K562 (cell line): Measurements from ENCODE around the gene FGFR1OP2. TPM values are rescaled to one million over a fixed set of nuclear protein-coding genes. Genes with fewer than 3 reads are reported as not detected.

Experiments used
- ATAC-seq: fragments of 200-7000 bp; cut with Tn5 transposase; 3 replicates; pipeline ENCODE4 v1.9.1; 2020; ENCODE audit warnings: moderate library complexity
- BruUV-seq: library from RNA; stranded (reverse); fragments of 400-500 nt; replicated peaks from 2 replicates; lab custom pipeline; 2021; lab: Mats Ljungman, UMichigan
- CTCF ChIA-PET: fragments of 300-600 bp; formaldehyde crosslinking; extraction: SDS; loops from one replicate; lab custom pipeline; 2021; ENCODE audit warnings: low intra/inter-chr PET ratio; lab: Yijun Ruan, JAX
- POLR2A ChIA-PET: fragments of 300-600, 350-650 bp; sonication (Branson Sonifier 250); formaldehyde crosslinking; extraction: SDS; loops from one replicate; lab custom pipeline; 2021; ENCODE audit warnings: antibody characterized with exemption, inconsistent platforms; lab: Yijun Ruan, JAX
- DNase-seq, 4 experiments: peaks; one replicate each; pipeline versions ENCODE4 v3.0.0 to v3.0.0-alpha.2; 2011 to 2018; ENCODE audit warnings: low spot score in 3 of 4, mixed read lengths in 3 of 4; ENCODE audit errors: extremely low read depth in 1 of 4
- FAIRE-seq: peaks from 2 replicates; lab custom pipeline; 2011; peaks lifted over from hg19 to GRCh38; lab: Jason Lieb, UNC
- H2AFZ ChIP-seq: 2 replicates; pipeline ENCODE4 v1.6.0; 2011; ENCODE audit warnings: low read depth, low read length, control low read depth, inconsistent platforms
- H3K27ac ChIP-seq: fragments of 200-600 bp; 3 replicates; pipeline ENCODE4 v1.8.0; 2011; ENCODE audit warnings: low read depth, mild to moderate bottlenecking, control low read depth, inconsistent platforms, low read length, moderate library complexity, mixed read lengths; ENCODE audit errors: extremely low read depth
- H3K27me3 ChIP-seq, 2 experiments: fragments of 300-600 bp in 1 of 2; 2 replicates in 1 of 2; 3 replicates in 1 of 2; pipeline versions ENCODE4 v1.6.0 to v1.8.0; 2011; ENCODE audit warnings: inconsistent platforms in 2 of 2, low read length in 2 of 2, mild to moderate bottlenecking in 1 of 2, mixed read lengths in 1 of 2, moderate library complexity in 1 of 2; ENCODE audit not compliant: control insufficient read depth in 2 of 2, insufficient read depth in 2 of 2
- H3K36me3 ChIP-seq: fragments of 300-600 bp; 3 replicates; pipeline ENCODE4 v1.8.0; 2011; ENCODE audit warnings: mild to moderate bottlenecking, low read length, inconsistent platforms; ENCODE audit not compliant: control insufficient read depth, insufficient read depth
- H3K4me1 ChIP-seq, 2 experiments: fragments of 200-600 bp in 1 of 2; replicated peaks in 1 of 2; 2 replicates in 1 of 2; 3 replicates in 1 of 2; pipeline versions ENCODE4 v1.5.1 to v1.8.0; 2011; ENCODE audit warnings: inconsistent platforms in 2 of 2, low read length in 2 of 2, mild to moderate bottlenecking in 1 of 2, mixed read lengths in 1 of 2, moderate library complexity in 1 of 2; ENCODE audit not compliant: control insufficient read depth in 2 of 2, insufficient read depth in 2 of 2
- H3K4me2 ChIP-seq: 2 replicates; pipeline ENCODE4 v1.6.1; 2011; ENCODE audit warnings: low read length, control low read depth, inconsistent platforms, mixed read lengths; ENCODE audit not compliant: insufficient read depth
- H3K4me3 ChIP-seq: fragments of 200-600 bp; sonication (generic), shearing (Covaris generic); 2 replicates; pipeline ENCODE4 v1.5.1; 2016; ENCODE audit warnings: control low read depth, inconsistent platforms
- H3K79me2 ChIP-seq: fragments of 200-600 bp; 3 replicates; pipeline ENCODE4 v1.8.0; 2011; ENCODE audit warnings: low read length, inconsistent platforms; ENCODE audit not compliant: control insufficient read depth, insufficient read depth
- H3K9ac ChIP-seq, 2 experiments: 2 replicates each; pipeline versions ENCODE4 v1.6.0 to v1.6.1; 2011; ENCODE audit warnings: low read depth in 2 of 2, low read length in 2 of 2, control low read depth in 1 of 2, inconsistent platforms in 1 of 2, mild to moderate bottlenecking in 1 of 2, mixed read lengths in 1 of 2; ENCODE audit not compliant: insufficient read depth in 1 of 2
- H3K9me1 ChIP-seq: one replicate; pipeline ENCODE4 v1.6.0; 2011; ENCODE audit warnings: inconsistent platforms, mild to moderate bottlenecking, low read length, moderate library complexity; ENCODE audit not compliant: control insufficient read depth, insufficient read depth
- H3K9me3 ChIP-seq: replicated peaks from 2 replicates; pipeline ENCODE4 v1.5.1; 2011; ENCODE audit warnings: low read depth, low read length, inconsistent platforms; ENCODE audit not compliant: control insufficient read depth, insufficient read depth
- H4K20me1 ChIP-seq: replicated peaks from 2 replicates; pipeline ENCODE4 v1.6.1; 2011; ENCODE audit warnings: low read length, inconsistent platforms, mixed read lengths; ENCODE audit not compliant: control insufficient read depth, insufficient read depth
- L3MBTL2 ChIP-seq: fragments of 450-650 bp; IDR thresholded peaks from 2 replicates; pipeline ENCODE4 v1.6.1; 2016; ENCODE audit warnings: mild to moderate bottlenecking, moderate library complexity
- PRPF4 ChIP-seq: fragments of 200-400 bp; formaldehyde crosslinking; IDR thresholded peaks from one replicate; pipeline ENCODE4 v1.6.1; 2017; ENCODE audit warnings: low read length, low read depth, mild to moderate bottlenecking; ENCODE audit not compliant: insufficient read depth, poor library complexity, severe bottlenecking
- ZNF121 ChIP-seq: sonication (generic); formaldehyde crosslinking; conservative IDR thresholded peaks from 2 replicates; pipeline ENCODE4 v1.8.0; 2022; ENCODE audit warnings: missing genetic modification reagents
- ZNF311 ChIP-seq: fragments of 250-450 bp; sonication (Bioruptor Pico); IDR thresholded peaks from 2 replicates; pipeline ENCODE4 v1.4.0; 2020; ENCODE audit warnings: mild to moderate bottlenecking, moderate library complexity
- ZNF384 ChIP-seq: IDR thresholded peaks from 2 replicates; pipeline ENCODE4 v1.6.1; 2012; ENCODE audit warnings: low read depth, low read length, improper control_type of control experiment
- WGBS: fragments of 100-300 bp; shearing (Covaris generic); methylation state at CpG from one replicate; pipeline ENCODE4 v1.1.6; 2016; ENCODE audit warnings: low coverage, mixed read lengths; ENCODE audit not compliant: insufficient coverage; ENCODE audit errors: missing lambda C conversion rate; 5-methylcytosine and 5-hydroxymethylcytosine counted together
- in situ Hi-C: fragments of 300-500 bp; cut with MboI; formaldehyde crosslinking; loops from 4 replicates; pipeline ENCODE4 v1.15.0; 2018; ENCODE audit warnings: inconsistent platforms, mixed read lengths
- intact Hi-C: fragments of 100-400 bp; cut with micrococcal nuclease; formaldehyde crosslinking; loops from 2 replicates; pipeline ENCODE4 v1.14.2; 2022
- polyA plus RNA-seq, 8 experiments: library from polyadenylated mRNA; depleted of rRNA in 4 of 8; stranded (reverse) in 5 of 8; unstranded in 3 of 8; fragments of >200 nt; fragmentation: Nextera tagmentation in 2 of 8; fragmentation: Illumina TruSeq in 1 of 8; extraction: Ambion mirVana in 2 of 8; extraction: Trizol in 1 of 8; gene quantifications; 2 replicates each; pipeline versions ENCODE4 v1.2.1 to v1.2.3, GENCODE V29; 2011 to 2014; ENCODE audit warnings: inconsistent platforms in 1 of 8, missing spikeins in 1 of 8
- total RNA-seq, 7 experiments: library from RNA; depleted of rRNA in 6 of 7; stranded (reverse); fragments of >200 nt in 6 of 7; fragmentation: Illumina TruSeq in 2 of 7; extraction: Trizol in 2 of 7; gene quantifications; 2 replicates each; pipeline versions ENCODE4 v1.2.1 to v1.2.3, GENCODE V29; 2011 to 2021; ENCODE audit warnings: low replicate concordance in 1 of 7
- TF ChIP-seq, protein P1 (sequence below): sonication (generic); formaldehyde crosslinking; IDR thresholded peaks from 2 replicates; pipeline ENCODE4 v1.8.0; 2022; ENCODE audit warnings: mild to moderate bottlenecking, missing genetic modification reagents
- TF ChIP-seq, protein P2 (sequence below), 2 experiments: fragments of 450-650 bp in 1 of 2; sonication (generic) in 1 of 2; formaldehyde crosslinking in 1 of 2; IDR thresholded peaks; 2 replicates each; pipeline versions ENCODE4 v1.7.1 to v1.9.0; 2016 to 2022; ENCODE audit warnings: inconsistent platforms in 1 of 2, mild to moderate bottlenecking in 1 of 2, missing genetic modification reagents in 1 of 2
- TF ChIP-seq, protein P3 (sequence below): fragments of 250-450 bp; sonication (Bioruptor Pico); IDR thresholded peaks from 2 replicates; pipeline ENCODE4 v1.4.0; 2020; ENCODE audit warnings: mild to moderate bottlenecking, moderate library complexity

FGFR1OP2 gene
- total and polyA plus RNA-seq, 9 of the 15 experiments (the other 6 are each of a cell fraction or from before 2014, with no cell fraction given) = 31.6 to 49.0 (median 37.1) TPM

DNA sequence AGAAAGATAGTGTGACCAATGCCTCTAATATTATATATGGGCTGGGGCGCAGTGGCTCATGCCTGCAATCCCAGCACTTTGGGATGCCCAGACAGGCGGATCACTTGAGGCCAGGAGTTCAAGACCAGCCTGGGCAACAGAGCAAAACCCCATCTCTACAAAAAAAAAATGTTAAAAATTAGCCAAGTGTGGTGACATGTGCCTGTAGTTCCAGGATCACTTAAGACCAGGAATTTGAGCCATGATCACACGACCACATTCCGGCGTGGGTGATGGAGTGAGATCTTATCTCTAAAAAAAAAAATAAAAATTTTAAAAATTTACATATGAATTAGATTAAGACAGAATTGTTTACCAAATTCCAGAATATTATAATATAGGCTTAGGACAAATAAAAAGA lies 63.9 kb downstream of the FGFR1OP2 start:
- no peak overlapping the region for H3K27ac ChIP-seq
- intact Hi-C loops = no loop called here
- ChIA-PET CTCF (no interaction called here), POLR2A (no interaction called here)
- H3K9me1 ChIP-seq = no peaks in the 10 kb centered on the region
- ATAC-seq (no peak), FAIRE-seq (no peak), DNase-seq (no peak)
- WGBS = 87% methylated on average over 4 of the region's 5 CpGs
- H3K27me3 ChIP-seq = no peaks in the 10 kb centered on the region
- H2AFZ ChIP-seq = no peak overlapping the region
- in situ Hi-C loops = no loop called here
- no TSS peak for BruUV-seq
- H3K4me3 ChIP-seq = no peak overlapping the region
- no peaks in the 10 kb centered on the region for H4K20me1 ChIP-seq
- no peaks in the 10 kb centered on the region for H3K9me3 ChIP-seq
- H3K4me1 ChIP-seq = peaks cover 0 to 6% of the 10 kb centered on the region in 2 experiments; a peak in 1 of 5 replicates
- H3K9ac ChIP-seq = no peak overlapping the region
- H3K79me2 ChIP-seq = peaks cover 4% of the 10 kb centered on the region; the same call in 2 of the 3 replicates
- 0 out of 3 replicates have a peak, but pooled peaks cover 2% of the 10 kb centered on the region for H3K36me3 ChIP-seq
- no peak overlapping the region for H3K4me2 ChIP-seq
- no peak for TF ChIP-seq L3MBTL2
- TF ChIP-seq, protein P1, sequence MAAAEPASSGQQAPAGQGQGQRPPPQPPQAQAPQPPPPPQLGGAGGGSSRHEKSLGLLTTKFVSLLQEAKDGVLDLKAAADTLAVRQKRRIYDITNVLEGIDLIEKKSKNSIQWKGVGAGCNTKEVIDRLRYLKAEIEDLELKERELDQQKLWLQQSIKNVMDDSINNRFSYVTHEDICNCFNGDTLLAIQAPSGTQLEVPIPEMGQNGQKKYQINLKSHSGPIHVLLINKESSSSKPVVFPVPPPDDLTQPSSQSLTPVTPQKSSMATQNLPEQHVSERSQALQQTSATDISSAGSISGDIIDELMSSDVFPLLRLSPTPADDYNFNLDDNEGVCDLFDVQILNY = no peak
- TF ChIP-seq, protein P2, sequence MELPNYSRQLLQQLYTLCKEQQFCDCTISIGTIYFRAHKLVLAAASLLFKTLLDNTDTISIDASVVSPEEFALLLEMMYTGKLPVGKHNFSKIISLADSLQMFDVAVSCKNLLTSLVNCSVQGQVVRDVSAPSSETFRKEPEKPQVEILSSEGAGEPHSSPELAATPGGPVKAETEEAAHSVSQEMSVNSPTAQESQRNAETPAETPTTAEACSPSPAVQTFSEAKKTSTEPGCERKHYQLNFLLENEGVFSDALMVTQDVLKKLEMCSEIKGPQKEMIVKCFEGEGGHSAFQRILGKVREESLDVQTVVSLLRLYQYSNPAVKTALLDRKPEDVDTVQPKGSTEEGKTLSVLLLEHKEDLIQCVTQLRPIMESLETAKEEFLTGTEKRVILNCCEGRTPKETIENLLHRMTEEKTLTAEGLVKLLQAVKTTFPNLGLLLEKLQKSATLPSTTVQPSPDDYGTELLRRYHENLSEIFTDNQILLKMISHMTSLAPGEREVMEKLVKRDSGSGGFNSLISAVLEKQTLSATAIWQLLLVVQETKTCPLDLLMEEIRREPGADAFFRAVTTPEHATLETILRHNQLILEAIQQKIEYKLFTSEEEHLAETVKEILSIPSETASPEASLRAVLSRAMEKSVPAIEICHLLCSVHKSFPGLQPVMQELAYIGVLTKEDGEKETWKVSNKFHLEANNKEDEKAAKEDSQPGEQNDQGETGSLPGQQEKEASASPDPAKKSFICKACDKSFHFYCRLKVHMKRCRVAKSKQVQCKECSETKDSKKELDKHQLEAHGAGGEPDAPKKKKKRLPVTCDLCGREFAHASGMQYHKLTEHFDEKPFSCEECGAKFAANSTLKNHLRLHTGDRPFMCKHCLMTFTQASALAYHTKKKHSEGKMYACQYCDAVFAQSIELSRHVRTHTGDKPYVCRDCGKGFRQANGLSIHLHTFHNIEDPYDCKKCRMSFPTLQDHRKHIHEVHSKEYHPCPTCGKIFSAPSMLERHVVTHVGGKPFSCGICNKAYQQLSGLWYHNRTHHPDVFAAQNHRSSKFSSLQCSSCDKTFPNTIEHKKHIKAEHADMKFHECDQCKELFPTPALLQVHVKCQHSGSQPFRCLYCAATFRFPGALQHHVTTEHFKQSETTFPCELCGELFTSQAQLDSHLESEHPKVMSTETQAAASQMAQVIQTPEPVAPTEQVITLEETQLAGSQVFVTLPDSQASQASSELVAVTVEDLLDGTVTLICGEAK (IDR thresholded peaks at IDR 0.05) = no peak
- TF ChIP-seq, protein P2 (CRISPR knock-in tag; IDR thresholded peaks at IDR 0.05) = no peak
- TF ChIP-seq PRPF4 = no peak
- no peak for TF ChIP-seq ZNF121 (CRISPR knock-in tag)
- no peak for TF ChIP-seq ZNF311
- TF ChIP-seq ZNF384 = no peak
- TF ChIP-seq, protein P3, sequence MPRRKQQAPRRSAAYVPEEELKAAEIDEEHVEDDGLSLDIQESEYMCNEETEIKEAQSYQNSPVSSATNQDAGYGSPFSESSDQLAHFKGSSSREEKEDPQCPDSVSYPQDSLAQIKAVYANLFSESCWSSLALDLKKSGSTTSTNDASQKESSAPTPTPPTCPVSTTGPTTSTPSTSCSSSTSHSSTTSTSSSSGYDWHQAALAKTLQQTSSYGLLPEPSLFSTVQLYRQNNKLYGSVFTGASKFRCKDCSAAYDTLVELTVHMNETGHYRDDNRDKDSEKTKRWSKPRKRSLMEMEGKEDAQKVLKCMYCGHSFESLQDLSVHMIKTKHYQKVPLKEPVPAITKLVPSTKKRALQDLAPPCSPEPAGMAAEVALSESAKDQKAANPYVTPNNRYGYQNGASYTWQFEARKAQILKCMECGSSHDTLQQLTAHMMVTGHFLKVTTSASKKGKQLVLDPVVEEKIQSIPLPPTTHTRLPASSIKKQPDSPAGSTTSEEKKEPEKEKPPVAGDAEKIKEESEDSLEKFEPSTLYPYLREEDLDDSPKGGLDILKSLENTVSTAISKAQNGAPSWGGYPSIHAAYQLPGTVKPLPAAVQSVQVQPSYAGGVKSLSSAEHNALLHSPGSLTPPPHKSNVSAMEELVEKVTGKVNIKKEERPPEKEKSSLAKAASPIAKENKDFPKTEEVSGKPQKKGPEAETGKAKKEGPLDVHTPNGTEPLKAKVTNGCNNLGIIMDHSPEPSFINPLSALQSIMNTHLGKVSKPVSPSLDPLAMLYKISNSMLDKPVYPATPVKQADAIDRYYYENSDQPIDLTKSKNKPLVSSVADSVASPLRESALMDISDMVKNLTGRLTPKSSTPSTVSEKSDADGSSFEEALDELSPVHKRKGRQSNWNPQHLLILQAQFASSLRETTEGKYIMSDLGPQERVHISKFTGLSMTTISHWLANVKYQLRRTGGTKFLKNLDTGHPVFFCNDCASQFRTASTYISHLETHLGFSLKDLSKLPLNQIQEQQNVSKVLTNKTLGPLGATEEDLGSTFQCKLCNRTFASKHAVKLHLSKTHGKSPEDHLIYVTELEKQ (CRISPR knock-in tag) = no peak
